ENCODE data around the gene FBXL16. TPM values are rescaled to one million over a fixed set of nuclear protein-coding genes. Genes with fewer than 3 reads are reported as not detected.

Gene FBXL16
- total and polyA plus RNA-seq, 9 of the 15 experiments (the other 6 are each of a cell fraction or from before 2014, with no cell fraction given) = 0.21 to 8.2 (median 1.7) TPM

- TF ChIP-seq ARID4B (CRISPR knock-in tag; IDR thresholded peaks at IDR 0.05) = no peak
These were observed 6.5 kb downstream of the FBXL16 start (continued) for GRCh38 chr16:698911-699671.

- DNase-seq (ENCODE audit: extremely low read depth in 1 of 4, low spot score in 3 of 4) (peak; percentile 63 to 88 (median 71)), FAIRE-seq (peak; percentile 26), ATAC-seq (peak; percentile 86)
- BruUV-seq (replicated peaks) = no TSS peak
- CTCF ChIA-PET (ENCODE audit: low intra/inter-chr PET ratio) = interaction anchor here (1.0 kb wide), 1 partner anchor 89 kb away, joined by 4 read pairs; no protein-coding TSS in a partner anchor
- peak overlapping the region in 1 of 2 experiments; percentile 90; a peak in 2 of 4 replicates for H3K9ac ChIP-seq (ENCODE audit: insufficient read depth in 1 of 2, low read depth in 2 of 2, low read length in 2 of 2)
- peaks cover 7 to 61% of the 10 kb centered on the region in 2 experiments for H3K4me1 ChIP-seq (replicated peaks in 1 of 2; ENCODE audit: control insufficient read depth in 2 of 2, insufficient read depth in 2 of 2, low read length in 2 of 2)
- in situ Hi-C loops (cut with MboI) (no loop called here), intact Hi-C loops (cut with micrococcal nuclease) (no loop called here)
- peak overlapping the region; percentile 99 for H2AFZ ChIP-seq (ENCODE audit: low read depth, low read length)
- H3K4me3 ChIP-seq = peak overlapping the region; percentile 41
- 1% methylated on average over 53 of the region's 71 CpGs for WGBS (ENCODE audit: insufficient coverage, low coverage, missing lambda C conversion rate)
- no peaks in the 10 kb centered on the region for H3K79me2 ChIP-seq (ENCODE audit: control insufficient read depth, insufficient read depth, low read length)
- no peaks in the 10 kb centered on the region for H3K9me1 ChIP-seq (ENCODE audit: control insufficient read depth, insufficient read depth, low read length)
- H4K20me1 ChIP-seq (replicated peaks; ENCODE audit: control insufficient read depth, insufficient read depth, low read length) = peaks cover 7% of the 10 kb centered on the region
- H3K36me3 ChIP-seq (ENCODE audit: control insufficient read depth, insufficient read depth, low read length) = no peaks in the 10 kb centered on the region
- peak overlapping the region; percentile 51; the same call in 1 of the 3 replicates for H3K27ac ChIP-seq (ENCODE audit: extremely low read depth, low read depth, low read length)
- peak overlapping the region; percentile 98 for H3K4me2 ChIP-seq (ENCODE audit: insufficient read depth, low read length)
- H3K9me3 ChIP-seq (replicated peaks; ENCODE audit: control insufficient read depth, insufficient read depth, low read depth, low read length) = no peaks in the 10 kb centered on the region
- peaks cover 7 to 22% of the 10 kb centered on the region in 2 experiments; a peak in 4 of 5 replicates for H3K27me3 ChIP-seq (ENCODE audit: control insufficient read depth in 2 of 2, insufficient read depth in 2 of 2, low read length in 2 of 2)
- POLR2A ChIA-PET = interaction anchor here (0.6 to 1.6 kb wide), 10 partner anchors 9 to 295 kb away, joined by 3 to 9 read pairs (median 4); partner anchors contain the start of genes GNG13 and METRN
- TF ChIP-seq HINFP (tag; conservative IDR thresholded peaks at IDR 0.05; ENCODE audit: low read depth) = no peak
- peak; percentile 60; the same call in 1 of the 2 replicates for TF ChIP-seq ZNF395 (CRISPR knock-in tag; IDR thresholded peaks at IDR 0.05)
- no peak for TF ChIP-seq ZNF280A (IDR thresholded peaks at IDR 0.05; ENCODE audit: low read depth, partially characterized antibody)
- no peak for TF ChIP-seq XRCC4 (IDR thresholded peaks at IDR 0.05; ENCODE audit: extremely low read depth, insufficient read depth, insufficient read length)
- no peak for TF ChIP-seq SOX6 (IDR thresholded peaks at IDR 0.05)
These were observed 10.1 kb downstream of the FBXL16 start for GRCh38 chr16:695355-696089.

Measured in K562 (cell line).